Erythroblast (primary cell): ENCODE results near the gene NR3C2.

ENCODE experiments used
- GATA1 ChIP-seq: IDR thresholded peaks from 2 replicates; pipeline ENCODE4 v1.6.1; 2011; ENCODE audit warnings: low read depth, mild to moderate bottlenecking, control low read depth, low read length, moderate library complexity
- POLR2A ChIP-seq: IDR thresholded peaks from 2 replicates; pipeline ENCODE4 v1.6.1; 2011; ENCODE audit warnings: mild to moderate bottlenecking, low read length

- TF ChIP-seq POLR2A (no peak), GATA1 (no peak)
Observed at GRCh38 chr4:148369919-148370318, 72.3 kb downstream of the NR3C2 start.
